Large intestine (tissue), 3 donors: ENCODE results near the gene CAPG. TPM values are rescaled to one million over a fixed set of nuclear protein-coding genes. Genes with fewer than 3 reads are reported as not detected.
A peak's percentile ranks its signal among the peaks of the same experiment; 100 is the strongest.
"Not testable (repeated sequence)": the region's sequence is repeated elsewhere in the genome, so short reads cannot be mapped to it uniquely, and the experiment has no call there.

ENCODE experiments used
- DNase-seq, 2 donors: peaks; one replicate each; pipeline versions ENCODE4 v3.0.0 to v3.0.0-alpha.2; 2013
- H3K27ac ChIP-seq: one replicate; pipeline ENCODE4 v1.5.1; 2013; ENCODE audit warnings: low read length
- H3K27me3 ChIP-seq: 2 replicates; pipeline ENCODE4 v1.6.1; 2013; ENCODE audit warnings: low read length; ENCODE audit not compliant: control insufficient read depth, insufficient read depth
- H3K36me3 ChIP-seq: 2 replicates; pipeline ENCODE4 v1.6.1; 2013; ENCODE audit warnings: low read length; ENCODE audit not compliant: control insufficient read depth, insufficient read depth
- H3K4me1 ChIP-seq: one replicate; pipeline ENCODE4 v1.6.1; 2013; ENCODE audit warnings: low read length; ENCODE audit not compliant: control insufficient read depth, insufficient read depth
- H3K4me3 ChIP-seq: one replicate; pipeline ENCODE4 v1.5.1; 2013; ENCODE audit warnings: low read length
- H3K9me3 ChIP-seq: one replicate; pipeline ENCODE4 v1.6.1; 2013; ENCODE audit warnings: mild to moderate bottlenecking, low read depth, low read length, moderate library complexity; ENCODE audit not compliant: control insufficient read depth
- WGBS: methylation state at CpG from one replicate; pipeline ENCODE4 v1.1.5; 2013; ENCODE audit warnings: low lambda C conversion rate; ENCODE audit not compliant: insufficient coverage; 5-methylcytosine and 5-hydroxymethylcytosine counted together
- polyA plus RNA-seq: library from polyadenylated mRNA; unstranded; fragments of 120-200 nt; gene quantifications from one replicate; pipeline ENCODE4 v1.2.1, GENCODE V29; 2013

Gene CAPG
- polyA plus RNA-seq, 1 donor = 40.7 TPM

DNA sequence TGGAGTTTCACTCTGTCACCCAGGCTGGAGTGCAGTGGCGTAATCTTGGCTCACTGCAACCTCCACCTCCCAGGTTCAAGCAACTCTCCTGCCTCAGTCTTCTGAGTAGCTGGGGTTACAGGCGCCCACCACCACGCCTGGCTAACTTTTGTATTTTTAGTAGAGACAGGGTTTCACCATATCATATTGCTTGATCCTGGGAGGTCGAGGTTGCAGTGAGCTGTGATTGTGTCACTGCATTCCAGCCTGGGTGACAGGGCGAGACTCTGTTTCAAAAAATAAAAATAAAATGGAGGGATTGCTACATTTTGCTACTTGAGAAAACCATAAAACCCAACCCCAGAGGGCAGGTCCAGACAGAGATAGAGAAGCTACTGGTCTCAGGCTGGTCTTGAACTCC lies 27.0 kb downstream of the CAPG start:
- H3K4me1 ChIP-seq, H3K4me3 ChIP-seq, H3K27ac ChIP-seq, H3K9me3 ChIP-seq, DNase-seq, H3K27me3 ChIP-seq: not testable (repeated sequence)
- peaks cover 41% of the 10 kb centered on the region for H3K36me3 ChIP-seq
- 80% methylated on average over 2 of the region's 5 CpGs for WGBS

DNA sequence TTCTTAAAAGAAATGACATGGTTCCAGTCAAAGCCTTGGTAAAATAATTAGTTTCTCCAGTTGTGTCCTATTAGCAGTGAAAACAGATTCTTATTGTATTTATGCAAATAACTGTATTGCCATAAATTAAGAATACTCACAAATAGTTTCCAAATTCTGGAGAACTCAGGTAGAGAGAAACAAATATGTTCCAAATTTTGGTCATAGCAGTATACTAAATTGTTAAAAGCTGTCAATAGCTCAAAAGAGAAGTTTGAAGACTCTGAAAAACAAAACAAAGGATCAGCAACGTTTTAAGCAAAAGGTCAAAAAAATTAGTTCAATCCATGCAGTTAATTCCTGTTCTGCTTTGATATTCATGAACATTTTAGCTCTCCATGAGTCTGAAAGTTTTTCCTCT lies 30.1 kb downstream of the CAPG start:
- peaks cover 38% of the 10 kb centered on the region for H3K36me3 ChIP-seq
- DNase-seq = no peak
- H3K4me3 ChIP-seq = no peak overlapping the region
- 71% methylated on average over 1 of the region's 1 CpG for WGBS
- H3K27me3 ChIP-seq = no peaks in the 10 kb centered on the region
- H3K27ac ChIP-seq = no peak overlapping the region
- H3K9me3 ChIP-seq = peaks cover 5% of the 10 kb centered on the region
- no peaks in the 10 kb centered on the region for H3K4me1 ChIP-seq

DNA sequence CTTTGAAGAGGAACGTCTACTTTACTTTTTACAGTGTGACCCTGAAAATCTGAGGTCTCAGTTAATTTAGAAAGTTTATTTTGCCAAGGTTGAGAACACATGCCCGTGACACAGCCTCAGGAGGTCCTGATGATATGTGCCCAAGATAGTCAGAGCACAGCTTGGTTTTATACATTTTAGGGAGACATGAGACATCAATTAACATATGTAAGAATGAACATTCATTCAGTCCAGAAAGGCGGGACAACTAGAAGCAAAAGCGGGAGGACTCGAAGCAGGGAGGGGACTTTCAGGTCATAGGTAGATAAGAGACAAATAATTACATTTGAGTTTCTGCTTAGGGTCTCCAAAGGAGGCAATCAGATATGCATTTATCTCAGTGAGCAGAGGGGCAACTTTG lies 31.9 kb downstream of the CAPG start:
- Histone ChIP-seq H3K36me3 (peaks cover 28% of the 10 kb centered on the region), H3K4me3 (no peak overlapping the region), H3K27me3 (no peaks in the 10 kb centered on the region), H3K9me3 (peaks cover 5% of the 10 kb centered on the region), H3K27ac (no peak overlapping the region), H3K4me1 (no peaks in the 10 kb centered on the region)
- no peak for DNase-seq
- WGBS = no CpG with 5 or more reads among the region's 5 CpGs

DNA sequence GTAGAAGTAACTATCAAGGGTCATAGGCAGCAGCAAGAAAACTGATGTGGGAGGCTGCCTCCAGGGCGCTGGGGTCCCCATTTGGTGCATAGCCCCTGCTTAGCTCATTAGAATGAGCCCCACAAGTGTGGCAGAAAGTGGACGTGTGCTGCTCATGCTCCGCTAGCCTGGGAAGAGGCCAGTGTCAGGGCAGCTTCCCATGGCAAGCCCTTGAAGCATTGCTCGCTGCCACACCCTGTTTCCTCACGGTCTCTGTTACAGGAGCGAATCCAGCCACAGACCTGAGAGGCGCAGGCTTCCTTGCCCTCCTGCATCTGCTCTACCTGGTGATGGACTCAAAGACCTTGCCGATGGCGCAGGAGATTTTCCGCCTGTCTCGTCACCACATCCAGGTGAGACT lies 33.1 kb downstream of the CAPG start:
- WGBS = no CpG with 5 or more reads among the region's 11 CpGs
- no peak overlapping the region for H3K4me3 ChIP-seq
- H3K36me3 ChIP-seq = peaks cover 30% of the 10 kb centered on the region
- no peak for DNase-seq
- H3K27ac ChIP-seq = no peak overlapping the region
- H3K9me3 ChIP-seq = peaks cover 5% of the 10 kb centered on the region
- no peaks in the 10 kb centered on the region for H3K27me3 ChIP-seq
- no peaks in the 10 kb centered on the region for H3K4me1 ChIP-seq

GRCh38 chr2:85376291-85377065 lies 33.7 kb downstream of the CAPG start:
- Histone ChIP-seq H3K36me3 (peaks cover 29% of the 10 kb centered on the region), H3K27me3 (no peaks in the 10 kb centered on the region), H3K4me3 (no peak overlapping the region), H3K27ac (no peak overlapping the region), H3K9me3 (peaks cover 5% of the 10 kb centered on the region), H3K4me1 (no peaks in the 10 kb centered on the region)
- no peak for DNase-seq
- WGBS = no CpG with 5 or more reads among the region's 5 CpGs

- Histone ChIP-seq H3K9me3 (no peaks in the 10 kb centered on the region), H3K27ac (no peak overlapping the region), H3K4me3 (no peak overlapping the region), H3K36me3 (peaks cover 23% of the 10 kb centered on the region), H3K27me3 (no peaks in the 10 kb centered on the region), H3K4me1 (peaks cover 9% of the 10 kb centered on the region)
- no peak for DNase-seq
- WGBS = no CpG with 5 or more reads among the region's 11 CpGs
Observed at GRCh38 chr2:85371045-85371444, 39.1 kb downstream of the CAPG start.

DNA sequence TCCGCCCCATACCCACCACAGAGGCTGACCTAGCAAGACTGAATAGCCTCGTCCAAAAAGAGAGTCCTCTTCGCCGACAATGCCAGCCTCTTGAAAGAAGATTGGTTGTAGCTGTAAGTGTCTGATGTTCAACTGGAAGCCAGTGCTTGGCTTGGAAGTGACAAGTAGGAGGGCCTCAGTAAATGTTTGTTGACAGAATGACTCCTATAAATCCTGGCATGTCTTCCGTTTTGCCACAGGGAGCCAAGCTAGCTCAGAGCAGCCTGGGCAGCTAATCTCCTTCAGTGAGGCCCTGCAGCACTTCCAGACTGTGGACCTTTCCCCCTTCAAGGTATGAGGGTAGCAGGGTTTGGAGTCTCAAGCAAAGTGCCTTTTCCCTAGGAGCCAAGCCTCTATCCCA lies 40.7 kb downstream of the CAPG start:
- no peak overlapping the region for H3K4me3 ChIP-seq
- DNase-seq = peak in 1 of 2 donors; percentile 46
- H3K27ac ChIP-seq = no peak overlapping the region
- H3K9me3 ChIP-seq = no peaks in the 10 kb centered on the region
- no peaks in the 10 kb centered on the region for H3K27me3 ChIP-seq
- peaks cover 20% of the 10 kb centered on the region for H3K36me3 ChIP-seq
- no CpG with 5 or more reads among the region's 5 CpGs for WGBS
- peaks cover 9% of the 10 kb centered on the region for H3K4me1 ChIP-seq

DNA sequence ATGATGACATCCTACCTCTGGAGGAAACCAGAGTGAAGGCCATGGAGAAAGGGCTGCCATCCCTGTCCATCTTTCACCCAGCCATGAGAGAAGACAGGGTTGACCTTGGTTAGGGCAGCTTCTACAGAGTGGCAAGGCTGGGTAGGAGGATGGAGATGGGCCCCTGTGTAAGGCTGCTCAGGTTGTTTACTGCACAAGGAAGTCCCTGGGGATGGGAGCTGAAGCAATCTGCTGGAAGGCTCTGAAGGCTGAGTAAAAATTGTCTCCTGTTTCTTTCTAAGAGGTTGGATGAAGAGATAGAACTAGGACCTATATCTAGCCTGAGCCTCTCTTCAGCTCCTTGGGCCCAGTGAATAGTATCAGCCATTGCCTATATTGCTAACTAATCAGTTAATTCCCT lies 41.2 kb downstream of the CAPG start:
- H3K27ac ChIP-seq = no peak overlapping the region
- H3K27me3 ChIP-seq = no peaks in the 10 kb centered on the region
- H3K36me3 ChIP-seq = peaks cover 18% of the 10 kb centered on the region
- H3K4me3 ChIP-seq = no peak overlapping the region
- peaks cover 9% of the 10 kb centered on the region for H3K4me1 ChIP-seq
- no peak for DNase-seq
- no peaks in the 10 kb centered on the region for H3K9me3 ChIP-seq

- Histone ChIP-seq H3K4me3 (no peak overlapping the region), H3K27me3 (no peaks in the 10 kb centered on the region), H3K36me3 (peaks cover 25% of the 10 kb centered on the region), H3K4me1 (peaks cover 9% of the 10 kb centered on the region), H3K27ac (no peak overlapping the region), H3K9me3 (no peaks in the 10 kb centered on the region)
- DNase-seq = no peak
- 84% methylated on average over 2 of the region's 5 CpGs for WGBS
Observed at GRCh38 chr2:85367180-85367579, 43.0 kb downstream of the CAPG start.

DNA sequence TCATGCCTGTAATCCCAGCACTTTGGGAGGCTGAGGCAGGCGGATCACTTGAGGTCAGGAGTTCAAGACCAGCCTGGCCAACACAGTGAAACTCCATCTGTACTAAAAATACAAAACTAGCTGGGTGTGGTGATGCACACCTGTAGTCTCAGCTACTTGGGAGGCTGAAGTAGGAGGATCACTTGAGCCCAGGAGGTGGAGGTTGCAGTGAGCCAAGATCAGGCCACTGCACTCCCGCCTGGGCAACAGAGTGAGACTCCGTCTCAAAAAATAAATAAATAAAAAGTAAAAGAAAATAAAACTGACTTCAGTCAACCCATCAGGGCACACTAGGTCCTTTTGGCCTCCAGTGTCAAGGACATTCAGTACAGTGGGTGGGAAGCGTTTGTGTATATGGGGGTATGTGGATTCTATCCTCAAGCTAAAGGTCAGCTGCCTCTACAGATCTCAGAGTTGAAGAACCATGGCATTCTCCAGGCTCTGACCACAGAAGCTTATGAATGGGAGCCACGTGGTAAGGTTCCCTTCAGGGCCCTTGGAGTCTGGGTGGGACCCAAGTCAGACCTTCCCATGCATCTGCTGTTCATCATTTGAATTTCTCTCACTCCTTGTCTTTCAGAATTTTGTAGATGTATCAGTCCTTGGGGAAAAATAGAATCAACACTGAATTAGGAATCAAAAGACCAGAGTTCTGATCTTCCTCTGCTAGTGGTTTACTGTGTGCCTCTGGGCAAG lies 47.3 kb downstream of the CAPG start:
- H3K4me3 ChIP-seq, DNase-seq, H3K4me1 ChIP-seq, H3K27ac ChIP-seq, H3K9me3 ChIP-seq, H3K27me3 ChIP-seq: not testable (repeated sequence)
- peaks cover 29% of the 10 kb centered on the region for H3K36me3 ChIP-seq
- WGBS = no CpG with 5 or more reads among the region's 5 CpGs

- Histone ChIP-seq H3K36me3 (peaks cover 33% of the 10 kb centered on the region), H3K4me3 (no peak overlapping the region), H3K9me3 (no peaks in the 10 kb centered on the region), H3K27ac (no peak overlapping the region), H3K27me3 (no peaks in the 10 kb centered on the region), H3K4me1 (peaks cover 5% of the 10 kb centered on the region)
- WGBS = 100% methylated on average over 1 of the region's 3 CpGs
- no peak for DNase-seq
Observed at GRCh38 chr2:85357736-85358135, 52.4 kb downstream of the CAPG start.
